AG20443 (cell line): ENCODE data around the gene GCK.
"Not testable (repeated sequence)": the region's sequence is repeated elsewhere in the genome, so short reads cannot be mapped to it uniquely, and the experiment has no call there.

ENCODE experiments used
- DNase-seq: peaks from one replicate; pipeline ENCODE4 v3.0.0; 2012; ENCODE audit warnings: low spot score, mixed read lengths

The GCK gene

GRCh38 chr7:44141221-44141850 lies 47.9 kb downstream of the GCK start, which contains the start of gene MYL7:
Gene MYL7 (minus strand): TSS chr7:44141332. CDS start chr7:44141305, 27 bp downstream.
- DNase-seq = no peak

- DNase-seq = no peak
Observed at GRCh38 chr7:44140341-44140740, 48.9 kb downstream of the GCK start.

- no peak for DNase-seq
Observed at GRCh38 chr7:44139311-44140010, 49.8 kb downstream of the GCK start.

GRCh38 chr7:44138698-44139097 lies 50.5 kb downstream of the GCK start:
- no peak for DNase-seq

GRCh38 chr7:44136731-44137130 lies 52.5 kb downstream of the GCK start:
- DNase-seq = peak; percentile 49

- no peak for DNase-seq
Observed at GRCh38 chr7:44134943-44135628, 54.2 kb downstream of the GCK start.

GRCh38 chr7:44133295-44133694 lies 55.9 kb downstream of the GCK start:
- no peak for DNase-seq

- no peak for DNase-seq
Observed at GRCh38 chr7:44132039-44132438, 57.2 kb downstream of the GCK start.

- no peak for DNase-seq
Observed at GRCh38 chr7:44131173-44132029, 57.8 kb downstream of the GCK start.

- no peak for DNase-seq
Observed at GRCh38 chr7:44128721-44129582, 60.3 kb downstream of the GCK start.

GRCh38 chr7:44127161-44127560 lies 62.1 kb downstream of the GCK start:
- no peak for DNase-seq

- DNase-seq = not testable (repeated sequence)
Observed at GRCh38 chr7:44126574-44126973, 62.7 kb downstream of the GCK start.

- no peak for DNase-seq
Observed at GRCh38 chr7:44124822-44125202, 64.4 kb downstream of the GCK start.

GRCh38 chr7:44123190-44124003 lies 65.8 kb downstream of the GCK start, which contains the start of gene POLD2:
Gene POLD2 (minus strand): TSS chr7:44123548. CDS start chr7:44122053, 1,495 bp downstream.
- DNase-seq = peak; percentile 99

- DNase-seq = no peak
Observed at GRCh38 chr7:44122529-44122928, 66.7 kb downstream of the GCK start.

- no peak for DNase-seq
Observed at GRCh38 chr7:44121761-44122420, 67.3 kb downstream of the GCK start.

GRCh38 chr7:44120395-44120794 lies 68.8 kb downstream of the GCK start:
- no peak for DNase-seq

- no peak for DNase-seq
Observed at GRCh38 chr7:44119829-44120380, 69.3 kb downstream of the GCK start.

GRCh38 chr7:44117801-44118429 lies 71.3 kb downstream of the GCK start:
- DNase-seq = no peak
